RWPE2 (cell line): Measurements from ENCODE around the gene CNTNAP2.

Experiments used
- ATAC-seq: fragments of 200-7000 bp; cut with Tn5 transposase; 3 replicates; pipeline ENCODE4 v1.9.1; 2021; ENCODE audit warnings: low read depth
- DNase-seq: peaks from one replicate; pipeline ENCODE4 v3.0.0-alpha.2; 2020; ENCODE audit warnings: low spot score
- H3K27ac ChIP-seq: fragments of 450-650 bp; 2 replicates; pipeline ENCODE4 v1.5.1; 2017; ENCODE audit warnings: mild to moderate bottlenecking; ENCODE audit not compliant: poor library complexity, severe bottlenecking
- H3K27me3 ChIP-seq: fragments of 250-450 bp; sonication (Bioruptor Pico); 2 replicates; pipeline ENCODE4 v1.5.1; 2021; ENCODE audit warnings: mild to moderate bottlenecking, moderate library complexity; ENCODE audit not compliant: insufficient read depth, poor library complexity, severe bottlenecking
- H3K36me3 ChIP-seq: fragments of 250-450 bp; sonication (Bioruptor Pico); 2 replicates; pipeline ENCODE4 v1.5.1; 2020; ENCODE audit warnings: low read depth, mild to moderate bottlenecking, moderate library complexity
- H3K4me1 ChIP-seq: fragments of 250-450 bp; sonication (Bioruptor Pico); 2 replicates; pipeline ENCODE4 v1.5.1; 2021; ENCODE audit warnings: mild to moderate bottlenecking, moderate library complexity; ENCODE audit not compliant: insufficient read depth, poor library complexity, severe bottlenecking
- H3K4me3 ChIP-seq: fragments of 250-450 bp; sonication (Bioruptor Pico); 2 replicates; pipeline ENCODE4 v1.5.1; 2021; ENCODE audit warnings: mild to moderate bottlenecking, moderate library complexity; ENCODE audit not compliant: severe bottlenecking
- H3K9me3 ChIP-seq: fragments of 250-450 bp; sonication (Bioruptor Pico); 2 replicates; pipeline ENCODE4 v1.5.1; 2021; ENCODE audit warnings: mild to moderate bottlenecking, moderate library complexity; ENCODE audit not compliant: severe bottlenecking
- CTCF ChIP-seq: fragments of 450-650 bp; IDR thresholded peaks from one replicate; pipeline ENCODE4 v1.5.1; 2017; ENCODE audit warnings: mild to moderate bottlenecking, moderate library complexity; ENCODE audit not compliant: poor library complexity, severe bottlenecking

Gene CNTNAP2

GRCh38 chr7:146991596-146991995 lies 875.0 kb downstream of the CNTNAP2 start:
- Histone ChIP-seq H3K36me3 (no peaks in the 10 kb centered on the region), H3K4me1 (no peaks in the 10 kb centered on the region), H3K9me3 (peaks cover 2% of the 10 kb centered on the region), H3K27ac (no peak overlapping the region), H3K4me3 (no peak overlapping the region), H3K27me3 (peaks cover 2% of the 10 kb centered on the region)
- ATAC-seq: no peak
- no peak for TF ChIP-seq CTCF
- no peak for DNase-seq

- no peak overlapping the region for H3K4me3 ChIP-seq
- no peaks in the 10 kb centered on the region for H3K4me1 ChIP-seq
- no peak overlapping the region for H3K27ac ChIP-seq
- H3K27me3 ChIP-seq: peaks cover 2% of the 10 kb centered on the region
- DNase-seq: no peak
- TF ChIP-seq CTCF: no peak
- no peaks in the 10 kb centered on the region for H3K36me3 ChIP-seq
- peaks cover 2% of the 10 kb centered on the region for H3K9me3 ChIP-seq
- no peak for ATAC-seq
These were observed 877.2 kb downstream of the CNTNAP2 start for GRCh38 chr7:146993764-146994163.

- DNase-seq (no peak), ATAC-seq (no peak)
- TF ChIP-seq CTCF: no peak
- no peak overlapping the region for H3K27ac ChIP-seq
- no peaks in the 10 kb centered on the region for H3K36me3 ChIP-seq
- H3K27me3 ChIP-seq: no peaks in the 10 kb centered on the region
- no peaks in the 10 kb centered on the region for H3K9me3 ChIP-seq
- no peaks in the 10 kb centered on the region for H3K4me1 ChIP-seq
- no peak overlapping the region for H3K4me3 ChIP-seq
These were observed 891.9 kb downstream of the CNTNAP2 start for GRCh38 chr7:147008530-147008929.

- Histone ChIP-seq H3K4me3 (no peak overlapping the region), H3K27ac (no peak overlapping the region), H3K9me3 (no peaks in the 10 kb centered on the region), H3K4me1 (no peaks in the 10 kb centered on the region), H3K27me3 (no peaks in the 10 kb centered on the region), H3K36me3 (no peaks in the 10 kb centered on the region)
- no peak for ATAC-seq
- no peak for TF ChIP-seq CTCF
- DNase-seq: no peak
These were observed 896.1 kb downstream of the CNTNAP2 start for GRCh38 chr7:147012666-147013065.

- no peak for ATAC-seq
- TF ChIP-seq CTCF: no peak
- H3K9me3 ChIP-seq: no peaks in the 10 kb centered on the region
- no peak overlapping the region for H3K27ac ChIP-seq
- no peaks in the 10 kb centered on the region for H3K36me3 ChIP-seq
- DNase-seq: no peak
- H3K4me3 ChIP-seq: no peak overlapping the region
- no peaks in the 10 kb centered on the region for H3K27me3 ChIP-seq
- H3K4me1 ChIP-seq: no peaks in the 10 kb centered on the region
These were observed 897.2 kb downstream of the CNTNAP2 start for GRCh38 chr7:147013825-147014224.
